Stimulated activated CD8-positive, alpha-beta memory T cell treated with anti-CD3 and anti-CD28 coated beads, Interleukin-15, amount 100 ng/mL, for 48 hours (primary cell): ENCODE data around the gene BRD8.

Source experiments
- DNase-seq, 2 donors: peaks; one replicate each; pipeline ENCODE4 v3.0.0-alpha.2; 2020; ENCODE audit warnings: low read depth in 2 of 2

Gene BRD8

DNA sequence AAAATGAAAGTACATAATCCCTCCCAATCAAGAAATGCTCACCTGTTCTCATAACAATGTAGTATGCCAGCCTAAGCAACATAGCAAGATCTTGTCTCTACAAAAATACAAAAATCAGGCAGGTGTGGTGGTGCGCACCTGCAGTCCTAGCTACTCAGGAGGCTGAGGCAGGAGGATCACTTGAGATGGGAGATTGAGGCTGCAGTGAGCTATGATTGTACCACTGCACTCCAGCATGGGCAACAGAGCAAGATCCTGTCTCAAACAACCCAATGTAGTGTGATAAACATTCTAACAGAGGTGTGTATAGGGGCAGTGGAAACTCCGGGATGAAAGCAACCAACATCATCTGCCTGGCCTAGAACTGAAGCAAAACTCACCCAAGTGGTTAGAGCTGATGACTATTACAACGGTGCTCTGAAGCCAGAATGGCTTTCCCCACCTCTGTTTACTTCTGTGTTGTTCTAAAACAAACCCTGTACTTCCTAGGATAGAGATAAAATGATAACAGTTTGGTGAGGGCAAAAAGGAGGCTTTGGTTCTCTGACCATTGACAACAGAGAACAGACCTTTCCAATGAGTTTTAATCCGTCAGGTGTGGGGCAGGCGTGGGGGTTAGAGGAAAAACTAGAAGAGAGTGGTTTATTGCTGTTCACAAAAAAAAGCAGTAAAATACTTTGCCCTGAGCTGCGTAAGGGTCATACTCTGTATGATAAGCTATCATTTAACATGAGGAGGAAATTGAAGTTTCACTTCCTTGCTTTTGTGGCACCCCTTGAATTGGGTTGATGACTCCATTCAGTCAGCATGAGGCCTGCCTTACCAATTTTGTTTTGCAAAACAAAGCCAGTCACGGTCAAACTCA, 75.7 kb downstream of the BRD8 start:
- no peak for DNase-seq

DNA sequence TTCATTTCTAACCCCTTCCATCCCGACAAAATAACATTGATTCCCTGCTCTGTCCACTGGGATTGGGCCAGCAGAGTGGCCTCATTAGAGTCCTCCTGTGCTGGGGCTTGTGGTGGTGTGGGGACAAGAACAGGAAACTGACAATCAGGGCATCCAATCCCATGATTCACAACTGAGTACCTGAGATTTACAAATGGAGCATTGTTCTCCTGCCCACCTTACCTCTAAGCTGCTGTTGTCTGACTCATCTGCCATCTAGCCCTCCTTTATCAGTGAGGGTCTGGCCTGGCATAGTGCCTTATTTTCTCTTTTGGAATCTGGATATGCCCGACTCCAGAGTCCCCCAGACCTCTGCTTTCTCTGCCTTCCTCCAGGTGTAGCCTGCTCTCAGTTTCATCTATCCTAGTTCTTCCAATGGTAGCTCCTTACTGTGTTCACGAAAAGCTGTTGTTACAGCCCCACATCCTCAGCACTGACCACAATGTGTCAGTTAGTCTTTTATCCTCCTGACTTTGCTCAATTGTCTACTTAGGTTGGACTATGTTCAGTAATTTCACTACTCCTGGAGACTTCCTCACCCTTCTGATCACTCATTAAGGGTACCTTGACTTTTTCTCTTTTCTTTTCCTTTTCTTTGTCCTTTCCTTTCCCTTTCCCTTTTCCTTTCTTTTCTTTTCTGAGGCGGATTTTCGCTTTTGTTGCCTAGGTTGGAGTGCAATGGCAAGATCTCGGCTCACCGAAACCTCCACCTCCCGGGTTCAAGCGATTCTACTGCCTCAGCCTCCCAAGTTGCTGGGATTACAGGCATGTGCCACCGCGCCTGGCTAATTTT, 81.2 kb downstream of the BRD8 start:
- DNase-seq, result no peak

DNA sequence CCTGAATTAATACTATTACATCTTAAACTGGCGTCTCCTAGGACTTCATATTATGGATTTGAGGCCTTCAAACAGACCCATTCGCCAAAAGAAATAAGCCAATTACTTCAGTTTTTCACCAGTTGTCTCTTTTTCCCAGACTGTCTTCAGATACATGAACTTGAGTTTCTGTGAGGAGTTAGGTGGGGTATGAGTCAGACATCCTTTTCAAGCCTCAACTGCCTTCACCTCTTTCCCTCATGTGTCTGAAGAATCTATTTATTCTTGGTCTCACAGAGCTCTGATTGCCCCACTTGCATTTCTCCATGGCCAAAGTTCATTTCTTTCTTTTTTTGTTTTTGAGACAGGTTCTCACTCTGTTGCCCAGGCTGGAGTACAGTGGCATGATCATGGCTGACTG, 82.1 kb downstream of the BRD8 start:
- DNase-seq, result no peak

DNA sequence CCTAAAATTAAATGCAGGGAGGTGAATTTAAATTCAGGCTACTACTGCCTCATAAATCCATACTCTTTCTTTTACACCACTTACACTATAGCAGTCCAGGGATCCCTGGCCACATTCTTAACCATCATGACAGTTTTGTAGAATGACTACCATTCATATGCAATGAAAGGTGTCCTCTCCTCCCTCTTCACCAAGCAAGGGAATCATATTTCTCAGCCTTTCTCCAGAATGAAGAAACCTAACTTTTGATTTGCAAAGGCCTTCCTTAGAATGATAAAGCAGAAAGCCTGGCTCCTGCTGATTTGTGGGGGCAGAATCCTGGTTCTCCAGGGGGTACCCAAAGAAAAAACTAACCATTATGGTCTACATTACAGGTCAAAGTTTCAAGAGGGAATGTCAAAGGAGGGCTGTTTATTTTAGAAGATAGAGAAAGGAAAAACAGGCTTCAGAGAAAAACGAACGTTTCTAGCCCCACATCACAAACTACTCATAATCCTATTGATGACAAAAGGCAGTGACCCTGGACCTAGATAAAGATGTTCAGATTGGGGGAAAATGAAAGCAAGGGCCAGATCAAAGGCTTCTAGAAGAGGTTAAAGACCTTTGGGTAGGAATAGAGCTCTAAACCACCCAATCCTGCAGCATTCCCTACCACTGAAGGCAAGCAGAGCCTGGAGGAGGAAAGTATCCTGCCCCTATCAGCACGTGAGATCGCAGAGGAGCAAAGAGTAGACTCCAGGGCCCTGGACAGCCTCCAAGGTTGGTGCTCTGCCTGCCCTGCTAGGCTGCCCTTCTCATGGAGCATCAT, 83.1 kb downstream of the BRD8 start:
- no peak for DNase-seq

DNA sequence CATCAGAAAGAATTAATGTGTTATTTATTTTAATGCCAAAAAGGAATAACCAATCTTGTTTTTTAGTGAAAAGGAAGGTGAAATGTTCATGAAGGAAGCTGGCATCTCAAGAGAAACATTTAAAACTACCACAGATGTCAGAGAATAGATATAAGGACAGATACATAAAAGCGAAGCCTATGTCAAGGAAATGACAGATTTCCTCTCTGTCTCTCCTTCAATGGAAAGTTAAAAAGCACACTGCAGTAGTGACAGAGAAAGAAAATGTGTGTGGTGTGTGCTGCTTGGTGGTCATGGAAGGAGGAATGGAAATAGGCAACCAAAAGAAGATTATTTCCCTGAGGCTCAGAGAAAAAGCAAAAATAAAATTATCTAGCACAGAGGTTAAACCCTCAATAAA, 85.4 kb downstream of the BRD8 start:
- no peak for DNase-seq

DNA sequence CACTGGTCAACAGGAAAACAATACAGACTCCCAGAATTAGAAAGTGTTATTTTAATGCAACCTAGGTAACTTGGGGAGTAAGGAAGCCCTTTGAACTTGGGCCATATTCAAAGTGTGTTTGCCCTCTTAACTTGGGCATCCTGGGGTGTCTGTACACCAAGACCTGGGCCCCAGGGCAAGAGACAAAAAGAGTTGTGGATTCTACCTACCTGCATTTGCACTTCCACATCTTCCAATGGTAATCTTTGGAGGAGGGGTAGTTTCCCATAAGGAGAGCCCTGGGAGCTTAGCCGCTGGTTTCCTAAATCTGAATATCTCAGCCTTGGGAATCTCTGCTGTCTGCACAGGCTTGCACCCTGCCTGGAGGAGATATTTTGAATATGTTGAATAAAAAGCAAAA, 86.1 kb downstream of the BRD8 start:
- no peak for DNase-seq

DNA sequence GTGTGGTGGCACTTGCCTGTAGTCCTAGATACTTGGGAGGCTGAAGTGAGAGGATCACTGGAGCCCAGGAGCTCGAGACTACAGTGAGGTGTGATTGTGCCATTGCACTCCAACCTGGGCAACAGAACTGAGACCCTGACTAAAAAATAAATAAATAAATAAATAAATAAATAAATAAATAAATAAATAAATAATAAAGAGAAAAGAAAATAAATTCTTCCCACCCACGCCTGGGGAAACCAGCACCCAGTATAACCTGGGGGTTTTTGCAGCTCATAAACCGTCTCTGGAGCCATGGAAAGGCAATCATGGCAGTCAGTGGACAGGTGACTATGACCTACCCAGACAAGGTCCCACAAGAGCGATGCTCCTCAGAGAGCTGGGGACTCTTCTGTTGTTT, 86.7 kb downstream of the BRD8 start:
- DNase-seq, result no peak
